Suprapubic skin (tissue), 3 donors: ENCODE results near the gene ABHD12B.

ENCODE experiments used
- CTCF ChIP-seq, 2 donors: fragments of 200-600 bp in 1 of 2; fragments of 450-650 bp in 1 of 2; sonication (generic) in 1 of 2; IDR thresholded peaks; one replicate each; pipeline ENCODE4 v1.5.1; 2016 to 2019; ENCODE audit warnings: antibody characterized with exemption in 2 of 2, mild to moderate bottlenecking in 1 of 2, moderate library complexity in 1 of 2
- POLR2A ChIP-seq, 2 donors: fragments of 450-650 bp; IDR thresholded peaks; one replicate each; pipeline ENCODE4 v1.6.1; 2017; ENCODE audit warnings: antibody characterized with exemption in 2 of 2, mild to moderate bottlenecking in 2 of 2, moderate library complexity in 2 of 2

- no peak for TF ChIP-seq POLR2A (IDR thresholded peaks at IDR 0.05)
- TF ChIP-seq CTCF (IDR thresholded peaks at IDR 0.05), result no peak
Observed at GRCh38 chr14:50864237-50864636, 7.6 kb upstream of the ABHD12B start.
